ENCODE measurements around the gene TTLL10. TPM values are rescaled to one million over a fixed set of nuclear protein-coding genes. Genes with fewer than 3 reads are reported as not detected.

TTLL10 gene
- total RNA-seq, 4 donors from 2014 or later = not detected

DNA sequence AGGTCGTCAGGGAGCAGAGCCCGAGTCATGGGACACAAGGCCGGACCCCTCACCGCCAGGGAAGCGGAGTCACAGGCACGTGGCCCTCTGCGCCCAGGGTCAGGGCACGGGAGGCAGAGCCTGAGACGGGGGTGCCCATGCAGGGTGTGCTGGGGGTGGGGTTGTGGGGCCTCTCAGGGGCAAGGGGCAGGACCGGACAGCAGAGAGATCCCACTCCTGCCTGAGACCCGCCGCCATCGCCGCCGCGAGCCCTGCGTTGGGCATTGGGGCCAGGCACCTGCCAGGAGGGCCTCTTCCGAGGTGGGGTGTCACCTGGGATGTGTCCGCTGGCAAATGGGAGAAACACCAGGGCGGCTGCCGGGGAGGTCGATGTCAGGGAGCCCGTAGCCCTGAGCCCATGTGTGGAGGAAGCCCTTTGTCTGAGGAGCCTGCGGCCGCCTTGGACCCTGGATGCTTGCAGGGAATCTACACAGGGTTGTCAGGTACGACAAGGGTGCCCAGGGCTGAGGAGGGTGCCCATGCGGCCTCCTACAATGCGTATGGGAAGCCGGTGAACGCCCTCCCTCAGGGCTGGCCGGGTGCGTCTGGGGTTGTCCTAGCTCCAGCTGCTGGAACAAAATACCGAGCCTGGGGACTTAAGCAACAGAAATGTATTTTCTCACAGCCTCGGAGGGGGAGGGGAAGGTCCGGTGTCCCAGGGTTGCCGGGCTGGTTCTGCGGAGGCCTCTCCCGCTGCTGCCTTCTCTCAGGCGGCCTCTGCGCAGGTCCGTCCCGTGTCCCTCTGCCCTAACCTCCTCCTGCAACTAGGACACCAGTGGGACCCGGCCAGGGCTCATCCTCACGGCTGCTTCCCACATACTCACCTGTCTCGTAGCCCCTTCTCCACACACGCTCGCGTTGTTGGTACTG, 41.4 kb upstream of the TTLL10 start:
- no peaks in the 10 kb centered on the region for H3K36me3 ChIP-seq
- H3K4me3 ChIP-seq = no peak overlapping the region
- peaks cover 0 to 26% (median 5%) of the 10 kb centered on the region in 4 donors for H3K4me1 ChIP-seq
- H3K9me3 ChIP-seq = no peaks in the 10 kb centered on the region
- TF ChIP-seq POLR2A (IDR thresholded peaks at IDR 0.05) = no peak
- TF ChIP-seq EP300 (IDR thresholded peaks at IDR 0.05) = no peak
- TF ChIP-seq, protein P1, sequence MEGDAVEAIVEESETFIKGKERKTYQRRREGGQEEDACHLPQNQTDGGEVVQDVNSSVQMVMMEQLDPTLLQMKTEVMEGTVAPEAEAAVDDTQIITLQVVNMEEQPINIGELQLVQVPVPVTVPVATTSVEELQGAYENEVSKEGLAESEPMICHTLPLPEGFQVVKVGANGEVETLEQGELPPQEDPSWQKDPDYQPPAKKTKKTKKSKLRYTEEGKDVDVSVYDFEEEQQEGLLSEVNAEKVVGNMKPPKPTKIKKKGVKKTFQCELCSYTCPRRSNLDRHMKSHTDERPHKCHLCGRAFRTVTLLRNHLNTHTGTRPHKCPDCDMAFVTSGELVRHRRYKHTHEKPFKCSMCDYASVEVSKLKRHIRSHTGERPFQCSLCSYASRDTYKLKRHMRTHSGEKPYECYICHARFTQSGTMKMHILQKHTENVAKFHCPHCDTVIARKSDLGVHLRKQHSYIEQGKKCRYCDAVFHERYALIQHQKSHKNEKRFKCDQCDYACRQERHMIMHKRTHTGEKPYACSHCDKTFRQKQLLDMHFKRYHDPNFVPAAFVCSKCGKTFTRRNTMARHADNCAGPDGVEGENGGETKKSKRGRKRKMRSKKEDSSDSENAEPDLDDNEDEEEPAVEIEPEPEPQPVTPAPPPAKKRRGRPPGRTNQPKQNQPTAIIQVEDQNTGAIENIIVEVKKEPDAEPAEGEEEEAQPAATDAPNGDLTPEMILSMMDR (IDR thresholded peaks at IDR 0.05) = no peak
- peaks cover 0 to 17% of the 10 kb centered on the region in 2 donors for H3K27me3 ChIP-seq
- peak overlapping the region in 1 of 4 donors; percentile 56 for H3K27ac ChIP-seq
- 75 to 84% methylated on average over 45 to 48 of the region's 48 CpGs for WGBS, 2 donors
- no peak for DNase-seq (ENCODE audit: low spot score in 2 of 2)

DNA sequence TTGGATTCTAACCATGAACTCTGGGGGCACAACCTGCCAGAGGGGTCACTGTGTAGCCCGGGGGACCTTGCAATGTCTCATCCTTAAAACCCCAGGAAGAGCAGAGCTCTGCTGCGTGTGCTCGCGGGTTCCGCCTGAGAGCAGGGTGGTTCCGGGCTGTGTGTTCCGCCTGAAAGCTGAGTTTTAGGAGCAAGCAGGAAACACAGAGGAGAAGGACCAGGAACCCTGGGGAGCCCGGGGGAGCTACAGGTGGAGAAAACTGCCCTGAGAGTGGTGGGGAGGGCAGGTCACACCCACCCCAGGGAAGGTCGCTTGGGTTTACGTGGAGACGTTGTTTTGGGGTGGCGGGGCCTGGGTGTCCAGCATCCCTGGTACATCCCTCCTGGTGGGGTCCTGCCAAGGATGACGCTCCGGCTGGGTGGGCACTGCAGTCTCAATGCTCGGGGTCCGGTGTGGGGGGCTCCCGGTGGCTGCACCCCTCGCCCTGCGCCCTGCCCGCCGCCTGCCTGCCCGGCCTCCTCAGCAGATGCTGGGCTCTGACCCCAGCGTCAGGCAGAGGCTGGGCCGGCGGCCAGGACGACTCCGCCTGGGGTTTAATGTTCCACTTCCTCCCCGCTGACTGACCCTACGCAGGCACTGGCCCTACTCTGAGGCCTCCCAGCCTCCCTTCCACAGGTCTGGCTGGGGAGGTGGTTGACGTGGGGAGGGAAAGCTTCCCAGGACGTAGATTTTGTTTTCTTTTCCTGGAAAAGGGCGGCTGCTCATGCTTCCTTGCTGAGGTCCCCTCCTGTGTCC, 40.5 kb upstream of the TTLL10 start:
- Histone ChIP-seq H3K9me3 (no peaks in the 10 kb centered on the region), H3K27me3 (peaks cover 0 to 26% of the 10 kb centered on the region in 2 donors), H3K4me3 (no peak overlapping the region), H3K4me1 (peaks cover 0 to 27% (median 8%) of the 10 kb centered on the region in 4 donors), H3K27ac (peak overlapping the region in 1 of 4 donors; percentile 56), H3K36me3 (no peaks in the 10 kb centered on the region)
- peak; percentile 25 to 39 for DNase-seq (ENCODE audit: low spot score in 2 of 2)
- WGBS, 2 donors = 43 to 45% methylated on average over 22 to 30 of the region's 32 CpGs
- TF ChIP-seq POLR2A (IDR thresholded peaks at IDR 0.05) (no peak), EP300 (IDR thresholded peaks at IDR 0.05) (no peak)
- TF ChIP-seq, protein P1 (IDR thresholded peaks at IDR 0.05) = no peak

DNA sequence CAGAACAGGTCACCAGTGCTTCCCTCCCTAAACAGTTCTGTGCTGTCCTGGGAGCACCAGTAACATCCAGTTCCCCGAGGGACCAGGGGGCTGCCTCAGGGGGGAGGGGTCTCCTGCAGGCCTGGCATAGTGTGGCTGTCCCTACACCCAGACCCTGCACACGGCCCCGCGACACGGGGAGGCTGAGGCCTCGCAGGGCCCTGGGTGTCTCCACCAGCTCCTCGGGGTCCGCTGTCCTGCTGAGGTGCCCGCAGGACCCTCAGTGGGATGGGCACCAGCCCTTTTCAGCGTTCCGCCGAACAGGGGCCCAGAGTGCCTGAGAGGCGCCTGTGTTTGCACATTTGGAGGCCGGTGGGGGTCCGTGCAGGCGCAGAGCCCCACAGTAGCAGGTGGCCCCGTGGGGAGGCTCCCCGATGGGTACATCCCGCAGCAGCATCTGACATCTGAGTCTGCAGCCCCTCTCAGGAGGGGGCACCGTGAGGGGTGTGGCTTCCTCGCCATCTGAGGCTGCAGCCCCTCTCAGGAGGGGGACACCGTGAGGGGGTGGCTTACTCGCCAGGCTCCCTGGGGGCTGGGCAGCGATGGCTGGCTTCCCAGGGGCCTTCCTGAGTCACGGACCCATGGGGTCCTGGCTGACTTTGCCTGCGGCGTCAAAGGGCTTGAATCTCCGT, 39.2 kb upstream of the TTLL10 start:
- Histone ChIP-seq H3K27ac (no peak overlapping the region), H3K4me1 (peaks cover 0 to 27% (median 8%) of the 10 kb centered on the region in 4 donors), H3K36me3 (no peaks in the 10 kb centered on the region), H3K9me3 (no peaks in the 10 kb centered on the region), H3K4me3 (no peak overlapping the region), H3K27me3 (peaks cover 0 to 27% of the 10 kb centered on the region in 2 donors)
- WGBS, 2 donors = 86 to 92% methylated on average over 16 to 26 of the region's 28 CpGs
- no peak for TF ChIP-seq POLR2A (IDR thresholded peaks at IDR 0.05)
- TF ChIP-seq EP300 (IDR thresholded peaks at IDR 0.05) = no peak
- TF ChIP-seq, protein P1 (IDR thresholded peaks at IDR 0.05) = no peak
- no peak for DNase-seq (ENCODE audit: low spot score in 2 of 2)

DNA sequence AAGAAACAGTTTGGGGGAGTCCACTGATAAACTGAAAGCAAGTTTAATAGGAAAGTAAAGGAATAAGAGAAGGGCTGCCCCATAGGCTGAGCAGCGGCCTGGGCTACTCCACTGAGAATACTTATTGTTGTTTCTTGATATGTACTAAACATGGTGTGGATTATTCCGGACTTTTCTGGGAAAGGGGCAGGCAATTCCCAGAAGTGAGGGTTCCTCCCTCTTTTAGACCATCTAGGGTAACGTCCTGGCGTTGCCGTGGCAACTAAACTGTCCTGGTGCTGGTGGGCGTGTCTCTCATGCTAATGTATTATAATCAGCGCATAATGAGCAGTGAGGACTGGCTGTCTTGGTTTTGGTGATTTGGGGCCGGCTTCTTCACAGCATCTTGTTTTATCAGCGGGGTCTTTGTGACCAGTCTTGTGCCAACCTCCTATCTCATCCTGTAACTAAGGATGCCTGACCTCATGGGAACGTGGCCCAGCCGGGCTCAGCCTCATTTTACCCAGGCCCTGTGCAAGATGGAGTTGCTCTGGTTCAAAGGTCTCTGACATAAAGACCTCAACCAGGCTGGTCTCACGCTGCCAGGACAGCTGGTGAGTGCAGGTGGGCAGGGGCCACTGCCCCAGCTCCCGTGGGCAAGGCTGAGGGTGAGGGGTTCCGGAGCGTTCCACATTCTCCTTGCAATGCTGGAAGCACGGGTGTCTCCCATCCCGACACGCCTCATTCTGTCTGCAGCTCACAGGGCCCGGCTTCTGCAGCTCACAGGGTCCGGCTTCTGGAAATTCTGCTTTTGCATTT, 38.1 kb upstream of the TTLL10 start:
- H3K4me1 ChIP-seq = peaks cover 0 to 27% (median 8%) of the 10 kb centered on the region in 4 donors
- TF ChIP-seq POLR2A (IDR thresholded peaks at IDR 0.05) (no peak), EP300 (IDR thresholded peaks at IDR 0.05) (no peak)
- DNase-seq (ENCODE audit: low spot score in 2 of 2) = no peak
- H3K9me3 ChIP-seq = no peaks in the 10 kb centered on the region
- WGBS, 2 donors = 72 to 78% methylated on average over 11 to 20 of the region's 20 CpGs
- no peaks in the 10 kb centered on the region for H3K36me3 ChIP-seq
- peaks cover 0 to 28% of the 10 kb centered on the region in 2 donors for H3K27me3 ChIP-seq
- H3K4me3 ChIP-seq = no peak overlapping the region
- peak overlapping the region in 1 of 4 donors; percentile 75 for H3K27ac ChIP-seq

Measured in tibial nerve (tissue), 4 donors.